Measurements from ENCODE around the gene RMRP.
"Not testable (repeated sequence)": the region's sequence is repeated elsewhere in the genome, so short reads cannot be mapped to it uniquely, and the experiment has no call there.

The RMRP gene

GRCh38 chr9:35664531-35665470 is 7.0 kb upstream of the RMRP start, which contains the start of gene ARHGEF39:
Gene ARHGEF39 (minus strand): TSS chr9:35665195. CDS start chr9:35665169, 26 bp downstream.
- DNase-seq = peak; percentile 53

DNA sequence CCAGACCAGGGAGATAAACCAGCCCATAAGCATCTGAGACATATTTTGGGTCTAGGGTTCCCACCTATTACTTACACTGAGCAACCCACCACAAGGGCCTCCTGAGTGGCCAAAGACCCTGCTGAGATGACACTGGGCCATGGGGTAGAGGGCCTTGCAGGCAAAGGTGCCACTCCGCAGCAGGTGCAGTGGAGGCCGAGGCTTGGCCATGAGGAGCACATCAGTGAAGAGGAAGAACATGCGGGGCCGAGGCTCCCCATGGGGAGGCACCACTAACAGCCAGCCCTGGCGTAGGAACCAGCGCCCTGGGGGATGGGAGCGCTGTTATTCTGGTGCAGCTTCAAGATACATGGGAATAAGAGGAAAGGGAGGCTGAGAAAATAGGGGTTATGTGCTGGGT is 4.6 kb upstream of the RMRP start:
- no peak for DNase-seq

DNA sequence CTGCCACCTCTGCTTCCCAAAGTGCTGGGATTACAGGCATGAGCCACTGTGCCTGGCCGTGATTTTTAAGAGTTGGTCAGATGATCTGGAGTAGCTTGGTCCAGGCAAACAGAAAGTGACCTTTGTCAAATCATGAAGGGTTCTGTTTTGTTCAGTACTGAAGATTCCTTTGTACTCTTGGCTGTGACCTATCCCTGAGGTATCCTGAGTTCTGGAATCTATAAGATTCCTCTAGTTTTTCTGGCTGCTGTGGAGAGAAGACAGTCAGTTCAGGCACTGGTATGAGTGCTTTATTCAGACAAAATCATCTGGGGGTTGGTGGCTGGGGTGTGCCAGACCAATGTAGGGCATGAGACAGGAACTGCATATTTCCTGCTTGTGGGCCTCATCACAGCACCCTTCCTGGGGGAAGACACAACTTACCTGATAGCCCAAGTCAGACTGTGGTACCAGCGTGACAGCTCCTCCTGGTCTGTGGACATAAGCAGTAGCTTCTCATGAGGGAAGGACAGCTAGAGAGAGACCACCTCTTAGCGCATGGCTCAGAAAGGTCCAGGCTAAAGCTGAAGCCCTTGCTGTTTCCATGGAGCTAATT is 4.0 kb upstream of the RMRP start:
- DNase-seq = no peak

DNA sequence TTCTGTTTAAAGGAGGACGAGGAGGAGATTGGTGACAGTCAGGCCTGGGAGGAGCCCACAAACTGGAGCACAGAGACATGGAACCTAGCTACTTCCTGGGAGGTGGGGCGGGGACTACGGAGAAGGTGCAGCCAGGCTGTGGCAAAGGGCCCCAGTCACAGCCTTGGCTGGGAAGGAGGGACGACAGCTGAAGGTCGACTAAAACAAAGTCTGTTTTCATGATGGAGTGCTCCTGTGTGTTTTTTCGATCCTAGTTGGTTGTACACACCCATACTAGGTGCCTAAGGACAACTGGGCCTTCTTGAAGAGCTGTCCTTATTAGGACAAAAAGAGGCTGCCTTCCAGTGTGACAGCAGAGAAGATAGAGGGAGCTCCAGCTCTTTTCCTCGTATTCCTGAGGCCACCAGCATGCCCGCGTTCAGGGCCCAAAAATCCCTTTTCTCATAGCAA is 3.2 kb upstream of the RMRP start:
- peak; percentile 30 for DNase-seq

- no peak for DNase-seq
Observed at GRCh38 chr9:35659340-35659739, 1.5 kb upstream of the RMRP start.

- no peak for DNase-seq
Observed at GRCh38 chr9:35658968-35659220, 1.1 kb upstream of the RMRP start.

GRCh38 chr9:35658137-35658967 is 533 bp upstream of the RMRP start, which contains the start of gene CCDC107:
Gene CCDC107 (plus strand): TSS chr9:35658292. CDS start chr9:35658380, 88 bp downstream.
- peak; percentile 93 for DNase-seq

GRCh38 chr9:35656831-35657545 is 831 bp downstream of the RMRP start:
- no peak for DNase-seq

DNA sequence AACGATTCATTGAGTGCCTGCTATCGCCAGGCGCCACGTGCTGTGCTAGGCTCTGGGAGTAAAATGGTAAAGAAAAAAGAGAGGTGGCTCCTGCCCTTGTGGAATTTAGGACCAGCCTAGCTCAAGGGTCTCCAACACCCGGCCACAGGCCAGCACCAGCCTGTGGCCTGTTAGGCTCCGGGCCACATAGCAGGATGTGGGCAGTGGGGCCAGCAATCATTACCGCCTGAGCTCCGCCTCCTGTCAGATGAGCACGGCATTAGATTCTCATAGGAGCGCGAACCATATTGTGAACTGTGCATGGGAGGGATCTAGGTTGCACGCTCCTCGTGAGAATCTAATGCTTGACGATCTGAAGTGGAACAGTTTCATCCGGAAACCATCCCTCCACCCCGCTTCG is 1.5 kb downstream of the RMRP start:
- DNase-seq = no peak

DNA sequence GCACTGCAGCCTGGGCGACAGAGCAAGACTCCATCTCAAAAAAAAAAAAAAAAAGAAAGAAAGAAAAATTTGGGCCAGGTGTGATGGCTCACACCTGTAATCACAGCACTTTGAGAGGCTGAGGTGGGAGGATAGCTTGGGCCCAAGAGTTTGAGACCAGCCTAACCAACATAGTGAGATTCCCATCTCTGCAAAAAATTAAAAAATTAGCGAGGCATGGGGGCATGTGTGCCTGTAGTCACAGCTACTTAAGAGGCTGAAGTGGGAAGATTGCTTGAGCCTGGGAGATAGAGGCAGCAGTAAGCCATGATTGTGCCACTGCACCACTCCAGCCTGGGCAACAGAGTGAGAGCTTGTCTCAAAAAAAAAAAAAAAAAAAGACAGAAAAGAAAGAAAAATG is 4.2 kb downstream of the RMRP start:
- no peak for DNase-seq

DNA sequence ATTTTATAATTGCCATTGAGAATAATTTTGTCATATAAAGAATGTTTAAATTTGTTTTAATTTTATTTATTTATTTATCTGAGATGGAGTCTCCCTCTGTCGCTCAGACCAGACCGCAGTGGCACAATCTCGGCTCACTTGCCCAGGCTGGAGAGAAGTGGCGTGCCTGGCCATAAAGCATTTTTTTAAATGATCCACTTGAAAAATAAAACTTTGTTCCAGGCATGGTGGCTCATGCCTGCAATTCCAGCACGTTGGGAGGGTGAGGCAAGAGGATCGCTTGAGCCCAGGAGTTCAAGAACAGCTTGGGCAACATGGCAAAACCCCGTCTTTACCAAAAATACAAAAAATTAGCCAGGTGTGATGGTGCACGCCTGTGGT is 5.0 kb downstream of the RMRP start:
- no peak for DNase-seq

- DNase-seq = no peak
Observed at GRCh38 chr9:35651956-35652828, 5.6 kb downstream of the RMRP start.

DNA sequence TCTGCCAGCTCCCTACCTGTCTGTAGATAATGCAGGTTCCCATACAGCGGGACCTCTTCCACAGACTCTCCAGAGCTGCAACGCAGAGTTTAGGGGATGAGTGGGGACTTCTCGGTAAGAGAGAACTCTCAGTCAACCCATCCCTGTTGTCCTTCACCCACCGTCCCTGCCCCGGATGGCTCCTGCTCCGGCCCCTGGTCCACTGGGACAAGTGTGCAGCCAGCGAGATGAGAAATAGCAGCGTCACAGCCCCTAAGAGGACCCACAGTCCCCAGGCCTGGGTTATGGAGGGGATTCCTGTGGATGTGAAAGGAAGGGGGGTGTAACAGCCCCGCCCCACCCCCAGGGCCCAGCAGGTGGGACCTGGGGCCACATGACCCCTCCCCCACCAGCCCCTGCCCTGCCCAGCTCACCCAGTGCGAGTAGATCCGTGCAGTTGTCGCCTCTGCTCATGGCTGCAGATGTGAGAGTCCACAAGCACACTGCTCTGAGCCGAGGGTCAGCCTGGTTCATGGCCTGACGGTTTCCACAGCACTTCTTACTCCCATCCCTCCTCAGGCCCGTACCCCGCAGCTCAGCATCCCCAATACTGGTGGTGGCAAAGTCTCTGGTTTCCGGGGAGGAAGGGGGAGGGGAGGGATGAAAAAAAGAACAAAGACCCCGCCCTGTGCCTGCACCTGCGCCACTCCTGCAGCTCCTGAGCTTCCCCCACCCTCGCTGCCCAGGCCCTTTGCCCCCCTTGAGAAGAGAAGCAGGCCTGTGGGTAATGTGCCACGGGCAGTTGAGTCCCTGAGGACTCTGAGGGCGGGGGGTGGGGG is 7.3 kb downstream of the RMRP start, which contains the start of gene SIT1:
Gene SIT1, minus strand, starts transcription at position 591 of the 818 bp plus-strand sequence. Its CDS starts 78 bp downstream, at position 513.
- DNase-seq = no peak

GRCh38 chr9:35649431-35650340 is 8.1 kb downstream of the RMRP start:
- DNase-seq = no peak

GRCh38 chr9:35646533-35647265 is 11.1 kb downstream of the RMRP start:
- DNase-seq = peak; percentile 88

GRCh38 chr9:35646153-35646532 is 11.7 kb downstream of the RMRP start:
- DNase-seq = peak; percentile 45

DNA sequence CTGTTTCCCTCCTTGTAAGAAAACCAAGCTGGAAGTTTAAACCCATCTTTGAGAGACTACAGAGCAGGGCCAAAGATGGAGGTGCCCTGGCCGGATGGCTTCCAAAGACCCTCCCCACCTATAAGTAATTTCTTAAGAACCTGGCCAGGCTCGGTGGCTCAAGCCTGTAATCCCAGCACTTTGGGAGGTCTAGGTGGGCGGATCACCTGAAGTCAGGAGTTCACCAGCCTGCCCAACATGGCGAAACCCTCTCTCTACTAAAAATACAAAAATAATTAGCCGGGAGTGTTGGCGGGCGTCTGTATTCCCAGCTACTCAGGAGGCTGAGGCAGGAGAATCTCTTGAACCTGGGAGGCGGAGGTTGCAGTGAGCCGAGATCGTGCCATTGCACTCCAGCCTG is 12.1 kb downstream of the RMRP start:
- not testable (repeated sequence) for DNase-seq

DNA sequence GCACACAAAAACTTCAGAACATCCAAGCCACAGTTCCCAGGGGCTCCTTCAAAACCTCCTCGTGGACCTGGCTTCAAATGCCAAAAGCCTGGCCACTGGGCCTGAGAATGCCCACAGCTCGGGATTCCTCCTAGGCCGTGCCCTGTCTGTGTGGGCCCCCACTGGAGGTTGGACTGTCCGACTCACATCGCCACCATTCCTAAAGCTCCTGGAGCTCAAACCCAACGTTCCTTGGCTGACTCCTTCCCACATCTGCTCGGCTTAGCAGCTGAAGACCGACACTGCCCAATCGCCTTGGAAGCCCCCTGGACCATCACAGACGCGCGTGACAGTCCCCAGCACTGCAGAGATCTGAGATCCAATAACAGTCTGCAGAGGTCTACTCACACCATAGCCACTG is 14.8 kb downstream of the RMRP start:
- DNase-seq = no peak

GRCh38 chr9:35641478-35641877 is 16.3 kb downstream of the RMRP start:
- DNase-seq = not testable (repeated sequence)

All from NCI-H1694 treated with DMSO at 0.1 percent for 48 hours (cell line).